H9 (cell line): ENCODE measurements around the gene OBSL1. TPM values are rescaled to one million over a fixed set of nuclear protein-coding genes. Genes with fewer than 3 reads are reported as not detected.

ENCODE experiments used
- DNase-seq: peaks from one replicate; pipeline ENCODE4 v3.0.0-alpha.2; 2017
- H2AFZ ChIP-seq: one replicate; pipeline ENCODE4 v1.6.1; 2013; ENCODE audit warnings: mild to moderate bottlenecking, low read length, control low read depth, moderate library complexity
- H2AK5ac ChIP-seq: 2 replicates; pipeline ENCODE4 v1.6.1; 2013; ENCODE audit warnings: low read length, control low read depth, mixed read lengths; ENCODE audit not compliant: insufficient read length
- H2BK120ac ChIP-seq: one replicate; pipeline ENCODE4 v1.6.1; 2013; ENCODE audit warnings: low read depth, mild to moderate bottlenecking, low read length, control low read depth, inconsistent platforms; ENCODE audit not compliant: poor library complexity, severe bottlenecking
- H2BK12ac ChIP-seq: 2 replicates; pipeline ENCODE4 v1.6.1; 2013; ENCODE audit warnings: low read length, control low read depth, mixed read lengths, low read depth; ENCODE audit not compliant: insufficient read length
- H2BK15ac ChIP-seq: 2 replicates; pipeline ENCODE4 v1.6.1; 2013; ENCODE audit warnings: low read depth, low read length, control low read depth
- H2BK20ac ChIP-seq: one replicate; pipeline ENCODE4 v1.6.1; 2013; ENCODE audit warnings: low read depth, mild to moderate bottlenecking, low read length, control low read depth, inconsistent platforms; ENCODE audit not compliant: poor library complexity, severe bottlenecking
- H2BK5ac ChIP-seq: 2 replicates; pipeline ENCODE4 v1.6.1; 2013; ENCODE audit warnings: low read length, control low read depth, mixed read lengths; ENCODE audit not compliant: insufficient read length
- H3K14ac ChIP-seq: 2 replicates; pipeline ENCODE4 v1.6.1; 2013; ENCODE audit warnings: low read length, control low read depth; ENCODE audit not compliant: insufficient read depth
- H3K18ac ChIP-seq: 2 replicates; pipeline ENCODE4 v1.6.1; 2013; ENCODE audit warnings: low read depth, mild to moderate bottlenecking, mixed read lengths, low read length, control low read depth; ENCODE audit not compliant: insufficient read length
- H3K23ac ChIP-seq: 2 replicates; pipeline ENCODE4 v1.6.1; 2013; ENCODE audit warnings: low read length, control low read depth, mixed read lengths, low read depth; ENCODE audit not compliant: insufficient read length
- H3K23me2 ChIP-seq: 2 replicates; pipeline ENCODE4 v1.6.1; 2013; ENCODE audit warnings: low read depth, mild to moderate bottlenecking, mixed read lengths, low read length, control low read depth; ENCODE audit not compliant: insufficient read length, poor library complexity, severe bottlenecking
- H3K27ac ChIP-seq: 2 replicates; pipeline ENCODE4 v1.5.1; 2013; ENCODE audit warnings: low read length, control low read depth, mixed read lengths, low read depth; ENCODE audit not compliant: insufficient read length
- H3K27me3 ChIP-seq: 2 replicates; pipeline ENCODE4 v1.6.1; 2013; ENCODE audit warnings: low read length, control low read depth, inconsistent platforms; ENCODE audit not compliant: insufficient read depth
- H3K4ac ChIP-seq: 2 replicates; pipeline ENCODE4 v1.6.1; 2013; ENCODE audit warnings: low read depth, mild to moderate bottlenecking, control low read depth, inconsistent platforms, low read length, moderate library complexity
- H3K4me1 ChIP-seq: 2 replicates; pipeline ENCODE4 v1.6.1; 2013; ENCODE audit warnings: low read length, control low read depth, inconsistent platforms; ENCODE audit not compliant: insufficient read depth
- H3K4me2 ChIP-seq: 2 replicates; pipeline ENCODE4 v1.6.1; 2013; ENCODE audit warnings: low read length, control low read depth, mixed read lengths; ENCODE audit not compliant: insufficient read length, insufficient read depth
- H3K56ac ChIP-seq: 2 replicates; pipeline ENCODE4 v1.6.1; 2013; ENCODE audit warnings: low read depth, mild to moderate bottlenecking, mixed read lengths, low read length, control low read depth; ENCODE audit not compliant: insufficient read length
- H3K79me1 ChIP-seq: 2 replicates; pipeline ENCODE4 v1.6.1; 2013; ENCODE audit warnings: low read depth, mild to moderate bottlenecking, moderate library complexity, low read length, control low read depth, inconsistent platforms; ENCODE audit not compliant: insufficient read depth, poor library complexity, severe bottlenecking
- H3K79me2 ChIP-seq: 2 replicates; pipeline ENCODE4 v1.6.1; 2013; ENCODE audit warnings: low read length, control low read depth, inconsistent platforms; ENCODE audit not compliant: insufficient read depth
- H3K9ac ChIP-seq: 2 replicates; pipeline ENCODE4 v1.6.1; 2013; ENCODE audit warnings: low read length, control low read depth, mixed read lengths; ENCODE audit not compliant: insufficient read length; ENCODE audit errors: extremely low read depth
- H3K9me3 ChIP-seq: one replicate; pipeline ENCODE4 v1.6.1; 2013; ENCODE audit warnings: low read depth, low read length, inconsistent platforms; ENCODE audit not compliant: control insufficient read depth
- H3T11ph ChIP-seq: one replicate; pipeline ENCODE4 v1.6.1; 2013; ENCODE audit warnings: mild to moderate bottlenecking, low read length, control low read depth, inconsistent platforms
- H4K20me1 ChIP-seq: one replicate; pipeline ENCODE4 v1.6.1; 2013; ENCODE audit not compliant: control insufficient read depth, insufficient read length, insufficient read depth
- H4K5ac ChIP-seq: 2 replicates; pipeline ENCODE4 v1.6.1; 2013; ENCODE audit warnings: low read depth, mild to moderate bottlenecking, mixed read lengths, low read length, control low read depth; ENCODE audit not compliant: insufficient read length
- H4K8ac ChIP-seq: replicated peaks from 2 replicates; pipeline ENCODE4 v1.6.1; 2013; ENCODE audit warnings: low read length, control low read depth, mixed read lengths, low read depth; ENCODE audit not compliant: insufficient read length
- H4K91ac ChIP-seq: 2 replicates; pipeline ENCODE4 v1.6.1; 2013; ENCODE audit warnings: low read depth, mild to moderate bottlenecking, moderate library complexity, mixed read lengths, low read length, control low read depth; ENCODE audit not compliant: insufficient read length
- H3K27ac Mint-ChIP-seq, 3 experiments: 2 replicates in 2 of 3; 3 replicates in 1 of 3; pipeline ENCODE4 v1.8.0; 2020 to 2021; ENCODE audit warnings: mixed read lengths in 3 of 3, mild to moderate bottlenecking in 1 of 3, moderate library complexity in 1 of 3
- H3K27me3 Mint-ChIP-seq: 2 replicates; pipeline ENCODE4 v1.8.0; 2021; ENCODE audit warnings: low read depth, mild to moderate bottlenecking, moderate library complexity, mixed read lengths
- H3K36me3 Mint-ChIP-seq, 3 experiments: 2 replicates in 2 of 3; 3 replicates in 1 of 3; pipeline ENCODE4 v1.8.0; 2020 to 2021; ENCODE audit warnings: low read depth in 3 of 3, mixed read lengths in 3 of 3; ENCODE audit not compliant: insufficient read depth in 1 of 3
- H3K4me1 Mint-ChIP-seq, 2 experiments: 2 replicates each; pipeline ENCODE4 v1.8.0; 2020; ENCODE audit warnings: mixed read lengths in 2 of 2
- H3K4me3 Mint-ChIP-seq, 2 experiments: 2 replicates in 1 of 2; 3 replicates in 1 of 2; pipeline ENCODE4 v1.8.0; 2020 to 2021; ENCODE audit warnings: mild to moderate bottlenecking in 2 of 2, mixed read lengths in 2 of 2, moderate library complexity in 1 of 2
- H3K9me3 Mint-ChIP-seq, 2 experiments: 2 replicates in 1 of 2; 3 replicates in 1 of 2; pipeline ENCODE4 v1.8.0; 2020; ENCODE audit warnings: mild to moderate bottlenecking in 2 of 2, mixed read lengths in 2 of 2, moderate library complexity in 1 of 2
- CTCF ChIP-seq: fragments of 200-600 bp; sonication (generic); conservative IDR thresholded peaks from 3 replicates; pipeline ENCODE4 v1.8.0; 2021; ENCODE audit warnings: antibody characterized with exemption, mild to moderate bottlenecking
- WGBS: extraction: QIAGEN DNeasy Blood & Tissue Kit; methylation state at CpG from one replicate; pipeline ENCODE4 v1.1.7; 2013; ENCODE audit warnings: missing lambda C conversion rate, low lambda C conversion rate, mixed read lengths; ENCODE audit not compliant: insufficient read length; ENCODE audit errors: extremely low coverage; 5-methylcytosine and 5-hydroxymethylcytosine counted together
- total RNA-seq: library from RNA; stranded (reverse); gene quantifications from 2 replicates; pipeline ENCODE4 v1.2.1, GENCODE V29; 2021

Gene OBSL1
- total RNA-seq, 1 experiment from 2014 or later: 140 TPM

DNA sequence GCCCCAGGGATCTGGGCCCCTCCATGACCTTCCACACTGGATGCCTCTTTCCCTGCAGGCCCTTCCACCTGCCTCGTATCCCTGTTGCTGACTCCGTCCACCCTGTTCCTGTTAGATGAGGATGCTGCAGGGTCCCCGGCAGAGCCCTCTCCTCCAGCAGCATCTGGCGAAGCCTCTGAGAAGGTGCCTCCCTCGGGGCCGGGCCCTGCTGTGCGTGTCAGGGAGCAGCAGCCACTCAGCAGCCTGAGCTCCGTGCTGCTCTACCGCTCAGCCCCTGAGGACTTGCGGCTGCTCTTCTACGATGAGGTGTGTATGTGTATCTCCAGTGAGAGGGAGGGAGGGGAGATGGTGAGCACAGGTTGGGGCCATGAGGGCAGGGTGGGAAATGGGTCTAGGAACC lies 43.7 kb upstream of the OBSL1 start:
- Histone ChIP-seq H2BK15ac (no peak overlapping the region), H3K14ac (no peak overlapping the region), H3K79me2 (no peaks in the 10 kb centered on the region), H4K91ac (no peak overlapping the region), H4K20me1 (no peaks in the 10 kb centered on the region), H2BK12ac (no peak overlapping the region), H2AFZ (no peak overlapping the region), H2AK5ac (no peak overlapping the region), H3K79me1 (no peaks in the 10 kb centered on the region), H3K9me3 (no peaks in the 10 kb centered on the region), H3K23me2 (no peaks in the 10 kb centered on the region), H2BK5ac (no peak overlapping the region), H3K18ac (no peak overlapping the region), H3K4me2 (no peak overlapping the region), H3K4me1 (no peaks in the 10 kb centered on the region), H4K5ac (no peak overlapping the region), H3T11ph (no peak overlapping the region), H3K9ac (no peak overlapping the region), H4K8ac (no peak overlapping the region), H2BK120ac (no peak overlapping the region), H3K27me3 (no peaks in the 10 kb centered on the region), H3K27ac (no peak overlapping the region), H3K23ac (no peak overlapping the region), H2BK20ac (no peak overlapping the region), H3K56ac (no peak overlapping the region), H3K4ac (no peak overlapping the region)
- DNase-seq: no peak
- Mint-ChIP-seq H3K9me3 (no peaks in the 10 kb centered on the region), H3K4me1 (peaks cover 2 to 3% of the 10 kb centered on the region in 2 experiments; a peak in 3 of 4 replicates), H3K27ac (no peak overlapping the region; a peak in 2 of 7 replicates), H3K27me3 (no peaks in the 10 kb centered on the region), H3K4me3 (no peak overlapping the region), H3K36me3 (peaks cover 3 to 27% (median 7%) of the 10 kb centered on the region in 3 experiments; a peak in 5 of 7 replicates)
- WGBS: no CpG with 5 or more reads among the region's 11 CpGs
- TF ChIP-seq CTCF: no peak
